Activated CD8-positive, alpha-beta memory T cell treated with anti-CD3 and anti-CD28 coated beads, Interleukin-2, amount 10 ng/mL, durations not matched to agents 7 days and 5 days (primary cell): ENCODE measurements around the gene GTPBP2. TPM values are rescaled to one million over a fixed set of nuclear protein-coding genes. Genes with fewer than 3 reads are reported as not detected.
A peak's percentile ranks its signal among the peaks of the same experiment; 100 is the strongest.

Experiments used
- ATAC-seq: fragments of 150-1000 bp; cut with Tn5 transposase; one replicate; pipeline ENCODE4 v1.10.0; 2021; ENCODE audit warnings: moderate library complexity
- CTCF ChIA-PET: fragments of 350-600 bp; sonication (Branson Sonifier 250); formaldehyde crosslinking; loops from one replicate; lab custom pipeline; 2021; ENCODE audit warnings: antibody characterized with exemption; lab: Charles Lee
- DNase-seq: peaks from one replicate; pipeline ENCODE4 v3.0.0-alpha.2; 2020
- H3K27ac Mint-ChIP-seq: one replicate; pipeline ENCODE4 v1.8.0; 2021; ENCODE audit warnings: mild to moderate bottlenecking, mixed read lengths
- H3K27me3 Mint-ChIP-seq: one replicate; pipeline ENCODE4 v1.8.0; 2021; ENCODE audit warnings: mixed read lengths
- H3K36me3 Mint-ChIP-seq: one replicate; pipeline ENCODE4 v1.8.0; 2021; ENCODE audit warnings: mild to moderate bottlenecking, mixed read lengths
- H3K4me1 Mint-ChIP-seq: one replicate; pipeline ENCODE4 v1.8.0; 2021; ENCODE audit warnings: mixed read lengths
- H3K4me3 Mint-ChIP-seq: one replicate; pipeline ENCODE4 v1.8.0; 2021; ENCODE audit warnings: mild to moderate bottlenecking, moderate library complexity, mixed read lengths
- H3K9me3 Mint-ChIP-seq: one replicate; pipeline ENCODE4 v1.8.0; 2022; ENCODE audit warnings: low read depth, mixed read lengths
- total RNA-seq, 2 experiments: library from RNA; stranded (reverse); gene quantifications; one replicate each; pipeline ENCODE4 v1.2.3, GENCODE V29; 2021

GTPBP2 gene
- total RNA-seq, 2 experiments from 2014 or later = 117 to 130 TPM

DNA sequence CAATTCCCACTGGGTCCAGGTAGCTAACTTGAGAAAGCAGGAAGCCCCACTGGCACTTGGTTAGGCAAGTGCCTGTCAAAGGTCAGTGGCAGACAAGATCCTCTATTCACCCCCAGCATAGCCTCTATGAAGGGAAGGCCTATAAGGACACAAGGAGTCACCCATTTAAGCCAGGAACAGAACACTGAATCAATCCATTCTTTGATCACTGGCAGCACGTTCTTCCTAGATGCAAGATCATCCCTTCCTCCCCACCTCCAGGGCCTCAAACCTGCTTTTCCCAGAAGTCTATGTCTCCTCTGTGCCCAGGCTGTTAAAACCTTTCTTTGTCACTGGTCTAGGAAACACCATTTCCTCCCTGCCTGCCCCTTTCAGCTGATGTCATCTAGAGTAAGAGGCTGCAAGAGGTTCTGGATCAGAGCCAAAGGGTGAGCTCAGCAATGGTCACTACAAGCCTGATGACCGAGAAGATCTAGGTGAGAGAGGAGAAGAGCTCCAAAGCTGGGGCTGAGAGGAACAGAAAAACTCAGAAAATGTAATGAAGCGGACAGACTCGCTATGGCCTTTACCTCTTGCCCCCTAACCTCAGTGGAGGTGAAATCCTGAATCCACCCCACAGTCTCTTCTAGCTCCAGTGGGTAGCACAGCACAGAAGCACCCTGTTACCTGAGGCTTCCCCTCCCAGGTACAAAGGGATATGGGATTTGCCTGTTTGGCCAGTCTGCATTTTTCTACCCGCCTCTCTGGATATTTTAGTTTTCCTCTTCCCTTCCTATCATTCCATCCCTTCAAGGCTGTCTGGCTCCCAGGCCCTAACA is 1.8 kb downstream of the GTPBP2 start:
- Mint-ChIP-seq H3K4me3 (peak overlapping the region; percentile 100), H3K27ac (peak overlapping the region; percentile 71), H3K4me1 (peaks cover 43% of the 10 kb centered on the region), H3K27me3 (no peaks in the 10 kb centered on the region), H3K9me3 (no peaks in the 10 kb centered on the region), H3K36me3 (peaks cover 44% of the 10 kb centered on the region)
- CTCF ChIA-PET = interaction anchor here (1.0 kb wide), 1 partner anchor 52 kb away, joined by 3 read pairs; the partner anchor contains the start of genes POLH and XPO5
- ATAC-seq (no peak), DNase-seq (peak; percentile 61)

DNA sequence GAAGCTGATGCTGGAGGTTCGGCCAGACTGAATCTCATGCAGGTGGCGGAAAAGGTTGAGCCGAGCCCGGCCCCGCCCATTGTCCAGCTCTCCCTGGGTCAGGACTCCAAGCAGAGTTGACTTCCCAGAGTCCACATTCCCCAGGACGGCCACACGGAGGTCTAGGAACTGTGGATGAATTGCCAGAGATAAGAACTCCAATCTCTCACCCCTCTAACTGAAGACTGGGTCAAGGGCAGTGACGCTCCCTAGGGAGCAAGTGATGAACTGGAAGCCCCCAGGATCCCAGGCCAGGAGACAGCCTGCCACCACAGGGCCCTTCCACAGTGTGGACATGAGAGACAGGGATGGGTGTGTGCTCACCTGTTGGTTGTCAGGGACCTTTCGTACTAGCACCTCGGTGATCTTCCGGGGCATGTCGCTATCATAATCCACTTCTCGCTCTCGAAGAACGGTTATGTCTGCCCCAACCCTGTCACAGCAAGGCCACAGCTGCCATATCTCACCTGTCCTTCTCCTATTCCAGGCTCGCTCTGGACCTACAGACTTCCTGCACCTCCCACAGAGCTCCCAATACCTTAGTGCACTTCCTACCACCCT is 3.6 kb downstream of the GTPBP2 start:
- ATAC-seq (no peak), DNase-seq (no peak)
- Mint-ChIP-seq H3K9me3 (no peaks in the 10 kb centered on the region), H3K27ac (no peak overlapping the region), H3K36me3 (peaks cover 58% of the 10 kb centered on the region), H3K4me3 (no peak overlapping the region), H3K27me3 (no peaks in the 10 kb centered on the region), H3K4me1 (peaks cover 37% of the 10 kb centered on the region)
- CTCF ChIA-PET = no interaction called here

DNA sequence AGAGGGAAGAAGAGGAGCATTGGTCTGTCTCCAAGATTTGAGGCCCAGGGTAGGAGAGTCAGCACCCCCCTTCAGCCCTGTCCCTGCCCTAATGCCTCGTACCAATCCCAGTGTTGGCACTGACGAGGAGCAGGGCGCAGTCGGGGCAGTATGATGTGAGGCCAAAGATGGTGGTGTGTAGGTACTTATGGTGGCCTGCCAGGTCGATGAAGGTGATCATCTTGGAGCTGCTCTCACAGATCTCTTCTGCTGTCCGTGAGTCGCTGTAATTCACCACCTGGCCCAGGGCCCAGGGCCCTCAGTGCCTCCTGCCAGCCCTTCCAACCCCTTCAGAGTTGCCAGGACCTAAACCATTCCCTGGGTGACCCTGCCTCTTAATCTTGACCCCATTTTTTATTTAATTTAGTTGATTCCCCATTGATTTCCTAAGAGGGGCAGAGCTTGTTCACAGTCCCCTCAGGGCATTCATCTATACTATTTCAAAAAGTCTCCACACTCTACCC is 4.2 kb downstream of the GTPBP2 start:
- H3K9me3 Mint-ChIP-seq = no peaks in the 10 kb centered on the region
- no peak overlapping the region for H3K27ac Mint-ChIP-seq
- ATAC-seq = no peak
- no peak for DNase-seq
- H3K36me3 Mint-ChIP-seq = peaks cover 57% of the 10 kb centered on the region
- H3K4me3 Mint-ChIP-seq = no peak overlapping the region
- CTCF ChIA-PET = interaction anchor here (1.4 kb wide), 1 partner anchor 17 kb away, joined by 5 read pairs; no protein-coding TSS in a partner anchor
- H3K4me1 Mint-ChIP-seq = peaks cover 31% of the 10 kb centered on the region
- no peaks in the 10 kb centered on the region for H3K27me3 Mint-ChIP-seq

DNA sequence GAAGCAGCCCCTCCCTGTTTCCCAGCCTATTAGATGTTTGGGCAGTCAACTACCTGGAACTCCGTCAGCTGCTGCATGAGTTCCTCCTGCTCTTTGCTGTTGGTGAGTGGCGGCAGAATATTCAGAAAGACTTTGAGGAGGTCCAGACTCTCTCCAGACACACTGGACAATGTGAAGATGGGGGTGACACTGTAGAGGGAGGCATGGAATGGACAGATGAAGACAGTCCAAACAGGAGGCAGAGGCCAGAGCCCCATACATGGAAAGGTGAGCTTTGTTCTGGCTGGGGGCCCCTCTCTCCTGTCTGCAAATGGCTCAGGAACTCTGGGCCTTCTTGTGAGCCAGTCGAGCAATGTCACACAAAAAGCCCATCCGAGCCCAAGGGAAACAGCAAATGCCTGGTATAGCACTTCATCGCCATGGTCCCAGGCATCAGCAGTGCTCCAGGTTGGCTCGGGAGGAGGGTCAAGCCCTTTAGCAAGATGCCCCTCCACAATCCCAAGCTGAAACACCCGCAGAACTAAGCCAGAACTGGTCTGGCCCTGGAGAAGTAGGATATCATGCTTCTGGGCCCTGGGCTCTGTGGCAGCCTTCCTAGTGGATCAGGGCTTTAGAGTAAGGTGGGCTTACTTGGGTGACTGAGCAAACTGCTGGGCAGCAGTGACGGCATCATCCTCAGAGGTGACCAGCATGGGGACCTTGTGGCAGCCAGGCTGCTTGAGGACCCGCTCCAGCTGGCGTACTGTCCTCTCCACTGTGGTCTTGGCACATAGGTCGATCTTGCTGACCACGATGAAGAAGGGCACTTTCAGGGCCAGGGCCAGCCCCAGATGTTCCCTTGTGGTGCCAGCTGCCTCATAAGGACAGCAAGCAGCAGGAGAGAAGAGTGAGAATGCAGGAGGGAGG is 4.9 kb downstream of the GTPBP2 start:
- Mint-ChIP-seq H3K9me3 (no peaks in the 10 kb centered on the region), H3K27ac (peak overlapping the region; percentile 39), H3K4me3 (no peak overlapping the region), H3K27me3 (no peaks in the 10 kb centered on the region), H3K36me3 (peaks cover 57% of the 10 kb centered on the region), H3K4me1 (peaks cover 31% of the 10 kb centered on the region)
- CTCF ChIA-PET = interaction anchor here (1.1 to 1.4 kb wide), 2 partner anchors 10 to 16 kb away, joined by 3 to 5 read pairs; no protein-coding TSS in a partner anchor
- no peak for ATAC-seq
- no peak for DNase-seq

DNA sequence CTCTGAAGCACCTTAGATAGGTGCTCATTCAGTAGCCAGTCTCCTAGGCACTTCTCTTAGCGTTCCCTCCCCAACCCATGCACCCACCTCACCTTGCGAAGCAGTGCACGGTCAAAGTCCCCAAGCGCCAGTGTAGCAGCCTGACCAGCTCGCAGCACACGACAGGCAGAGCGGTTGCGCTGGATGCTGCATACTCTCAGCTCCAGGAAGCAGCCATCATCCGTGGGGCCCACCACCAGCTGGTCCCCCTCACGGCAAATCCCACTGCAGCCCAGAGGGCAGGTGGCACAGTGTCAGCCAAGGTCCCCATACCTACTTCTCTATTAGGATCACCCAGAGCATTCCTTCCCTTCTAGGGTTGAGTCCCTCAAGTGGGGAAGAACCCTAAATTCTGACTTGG is 6.5 kb downstream of the GTPBP2 start:
- Mint-ChIP-seq H3K27me3 (no peaks in the 10 kb centered on the region), H3K27ac (no peak overlapping the region), H3K36me3 (peaks cover 55% of the 10 kb centered on the region), H3K4me3 (no peak overlapping the region), H3K9me3 (no peaks in the 10 kb centered on the region), H3K4me1 (peaks cover 19% of the 10 kb centered on the region)
- CTCF ChIA-PET = interaction anchor here (0.8 kb wide), 1 partner anchor 14 kb away, joined by 3 read pairs; no protein-coding TSS in a partner anchor
- DNase-seq (no peak), ATAC-seq (no peak)

DNA sequence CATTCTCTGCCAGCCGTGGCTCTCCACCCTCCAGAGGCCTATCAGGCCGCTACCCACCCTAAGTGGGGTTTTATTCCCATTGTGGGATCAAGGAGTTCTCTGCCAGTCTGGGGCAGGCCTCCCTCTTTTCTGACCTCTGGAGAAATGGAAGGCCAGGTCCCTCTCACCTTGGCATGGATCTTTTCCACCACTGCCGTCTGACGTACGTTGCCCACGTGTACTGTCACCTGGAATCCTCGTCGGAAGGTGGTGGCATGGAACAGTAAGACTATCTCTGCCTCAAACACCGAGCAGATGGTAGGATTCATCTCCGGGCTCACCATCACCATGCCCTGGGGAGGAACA is 7.3 kb downstream of the GTPBP2 start:
- DNase-seq (no peak), ATAC-seq (no peak)
- peaks cover 12% of the 10 kb centered on the region for H3K4me1 Mint-ChIP-seq
- no peak overlapping the region for H3K27ac Mint-ChIP-seq
- H3K27me3 Mint-ChIP-seq = no peaks in the 10 kb centered on the region
- no peak overlapping the region for H3K4me3 Mint-ChIP-seq
- H3K9me3 Mint-ChIP-seq = no peaks in the 10 kb centered on the region
- CTCF ChIA-PET = interaction anchor here (1.1 to 3.3 kb wide), 2 partner anchors 14 to 45 kb away, joined by 3 to 16 read pairs; no protein-coding TSS in a partner anchor
- peaks cover 54% of the 10 kb centered on the region for H3K36me3 Mint-ChIP-seq

DNA sequence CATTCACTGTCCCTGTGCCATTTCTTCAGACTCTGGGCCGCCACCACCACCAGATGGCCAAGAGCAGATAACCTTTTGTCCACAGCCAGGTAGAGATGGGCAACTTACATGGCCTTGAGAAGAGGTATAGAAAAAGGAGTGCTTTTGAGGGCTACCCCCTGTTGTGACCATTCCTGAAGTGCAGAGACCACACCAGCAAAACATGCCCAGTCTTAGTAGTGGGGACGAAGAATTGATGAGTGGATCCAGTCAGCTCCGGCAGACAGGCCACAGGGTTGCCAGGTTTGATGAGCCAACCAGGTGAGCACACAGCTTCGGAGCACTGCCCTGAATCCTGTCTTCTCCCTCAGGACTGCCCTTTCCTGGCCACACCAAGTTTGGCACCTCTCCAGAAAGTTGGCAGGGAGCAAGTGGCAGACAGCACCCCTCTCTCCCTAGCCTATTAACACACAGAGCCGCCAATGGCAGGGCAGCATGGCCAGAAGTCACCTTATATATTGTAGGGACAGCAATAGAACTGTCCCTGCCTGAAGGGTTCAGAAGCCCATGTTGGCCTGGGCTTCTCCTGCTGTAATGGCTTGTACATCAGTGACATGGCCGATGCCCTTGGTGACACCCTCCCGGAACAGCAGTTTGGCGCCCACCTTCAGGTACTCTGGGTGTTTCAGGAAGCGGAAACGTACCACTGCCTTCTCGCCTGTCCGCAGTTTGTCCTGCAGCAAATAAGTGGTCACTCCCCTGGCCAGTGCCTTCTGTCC is 7.8 kb downstream of the GTPBP2 start:
- H3K36me3 Mint-ChIP-seq = peaks cover 55% of the 10 kb centered on the region
- CTCF ChIA-PET = interaction anchor here (0.5 to 3.3 kb wide), 3 partner anchors 13 to 46 kb away, joined by 3 to 16 read pairs (median 3); no protein-coding TSS in a partner anchor
- DNase-seq (no peak), ATAC-seq (no peak)
- peaks cover 8% of the 10 kb centered on the region for H3K4me1 Mint-ChIP-seq
- H3K4me3 Mint-ChIP-seq = no peak overlapping the region
- H3K27ac Mint-ChIP-seq = no peak overlapping the region
- no peaks in the 10 kb centered on the region for H3K9me3 Mint-ChIP-seq
- no peaks in the 10 kb centered on the region for H3K27me3 Mint-ChIP-seq

DNA sequence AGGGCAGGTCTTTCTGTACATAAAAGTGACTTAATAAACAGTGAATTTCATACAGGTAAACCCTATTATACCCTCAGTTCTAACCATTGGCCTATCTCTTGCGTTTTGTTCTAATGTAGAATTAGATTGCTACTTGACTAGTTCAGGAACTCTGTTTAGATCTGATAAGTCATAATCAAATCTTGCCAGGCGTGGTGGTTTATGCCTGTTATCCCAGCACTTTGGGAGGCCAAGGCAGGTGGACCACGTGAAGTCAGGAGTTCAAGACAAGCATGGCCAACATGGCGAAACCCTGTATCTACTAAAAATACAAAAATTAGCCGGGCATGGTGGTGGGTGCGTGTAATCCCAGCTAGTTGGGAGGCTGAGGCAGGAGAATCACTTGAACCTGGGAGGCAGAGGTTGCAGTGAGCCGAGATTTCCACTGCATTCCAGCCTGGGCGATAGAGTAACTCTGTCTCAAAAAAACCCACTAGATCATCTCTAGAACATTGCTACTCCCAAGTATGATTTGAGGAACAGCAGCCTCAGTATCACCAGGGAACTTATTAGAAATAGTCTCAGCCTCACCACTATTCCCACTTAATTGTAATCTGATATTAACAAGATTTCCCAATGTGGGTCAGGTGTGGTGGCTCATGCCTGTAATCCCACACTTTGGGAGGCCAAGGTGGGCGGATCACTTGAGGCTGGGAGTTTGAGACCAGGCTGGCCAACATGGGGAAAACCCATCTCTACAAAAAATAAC is 12.2 kb downstream of the GTPBP2 start:
- CTCF ChIA-PET = interaction anchor here (0.8 to 1.3 kb wide), 2 partner anchors 10 to 13 kb away, joined by 3 read pairs; no protein-coding TSS in a partner anchor
- Mint-ChIP-seq H3K4me3 (no peak overlapping the region), H3K27ac (no peak overlapping the region), H3K9me3 (no peaks in the 10 kb centered on the region), H3K4me1 (no peaks in the 10 kb centered on the region), H3K36me3 (peaks cover 41% of the 10 kb centered on the region), H3K27me3 (no peaks in the 10 kb centered on the region)
- ATAC-seq = no peak
- DNase-seq = no peak

DNA sequence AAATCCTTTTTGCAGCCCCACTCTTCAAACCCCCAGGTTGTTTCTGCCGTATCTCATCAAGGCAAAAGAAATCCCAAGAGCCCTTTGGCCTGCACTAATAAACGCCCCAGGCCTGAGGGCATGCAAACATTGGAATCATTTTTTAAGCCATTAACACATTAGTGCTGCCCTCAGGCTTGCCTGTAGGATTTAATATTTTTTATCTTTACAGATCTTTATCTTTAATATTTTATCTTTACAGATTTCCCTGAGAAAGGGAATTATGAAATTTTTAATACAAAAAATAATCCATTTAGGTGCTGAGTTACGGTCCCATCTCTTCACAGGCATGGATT is 14.7 kb downstream of the GTPBP2 start:
- Mint-ChIP-seq H3K4me3 (no peak overlapping the region), H3K36me3 (peaks cover 41% of the 10 kb centered on the region), H3K27ac (no peak overlapping the region), H3K4me1 (no peaks in the 10 kb centered on the region), H3K9me3 (no peaks in the 10 kb centered on the region), H3K27me3 (no peaks in the 10 kb centered on the region)
- ATAC-seq (no peak), DNase-seq (no peak)
- CTCF ChIA-PET = interaction anchor here (1.1 to 1.5 kb wide), 2 partner anchors 9 to 11 kb away, joined by 3 read pairs; no protein-coding TSS in a partner anchor

DNA sequence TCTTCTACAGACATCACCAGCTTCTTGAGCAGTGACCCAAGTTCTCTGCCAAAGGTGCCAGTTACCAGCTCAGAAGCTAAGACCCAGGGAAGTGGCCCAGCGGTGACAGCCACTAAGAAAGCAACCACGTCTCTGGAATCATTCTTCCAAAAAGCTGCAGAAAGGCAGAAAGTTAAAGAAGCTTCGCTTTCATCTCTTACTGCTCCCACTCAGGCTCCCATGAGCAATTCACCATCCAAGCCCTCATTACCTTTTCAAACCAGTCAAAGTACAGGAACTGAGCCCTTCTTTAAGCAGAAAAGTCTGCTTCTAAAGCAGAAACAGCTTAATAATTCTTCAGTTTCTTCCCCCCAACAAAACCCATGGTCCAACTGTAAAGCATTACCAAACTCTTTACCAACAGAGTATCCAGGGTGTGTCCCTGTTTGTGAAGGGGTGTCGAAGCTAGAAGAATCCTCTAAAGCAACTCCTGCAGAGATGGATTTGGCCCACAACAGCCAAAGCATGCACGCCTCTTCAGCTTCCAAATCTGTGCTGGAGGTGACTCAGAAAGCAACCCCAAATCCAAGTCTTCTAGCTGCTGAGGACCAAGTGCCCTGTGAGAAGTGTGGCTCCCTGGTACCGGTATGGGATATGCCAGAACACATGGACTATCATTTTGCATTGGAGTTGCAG is 15.2 kb downstream of the GTPBP2 start:
- CTCF ChIA-PET = interaction anchor here (1.1 to 1.5 kb wide), 2 partner anchors 10 kb away, joined by 3 read pairs; no protein-coding TSS in a partner anchor
- peaks cover 45% of the 10 kb centered on the region for H3K36me3 Mint-ChIP-seq
- H3K27me3 Mint-ChIP-seq = no peaks in the 10 kb centered on the region
- peak overlapping the region; percentile 1 for H3K27ac Mint-ChIP-seq
- H3K9me3 Mint-ChIP-seq = no peaks in the 10 kb centered on the region
- H3K4me1 Mint-ChIP-seq = peaks cover 2% of the 10 kb centered on the region
- no peak overlapping the region for H3K4me3 Mint-ChIP-seq
- no peak for DNase-seq
- ATAC-seq = no peak

DNA sequence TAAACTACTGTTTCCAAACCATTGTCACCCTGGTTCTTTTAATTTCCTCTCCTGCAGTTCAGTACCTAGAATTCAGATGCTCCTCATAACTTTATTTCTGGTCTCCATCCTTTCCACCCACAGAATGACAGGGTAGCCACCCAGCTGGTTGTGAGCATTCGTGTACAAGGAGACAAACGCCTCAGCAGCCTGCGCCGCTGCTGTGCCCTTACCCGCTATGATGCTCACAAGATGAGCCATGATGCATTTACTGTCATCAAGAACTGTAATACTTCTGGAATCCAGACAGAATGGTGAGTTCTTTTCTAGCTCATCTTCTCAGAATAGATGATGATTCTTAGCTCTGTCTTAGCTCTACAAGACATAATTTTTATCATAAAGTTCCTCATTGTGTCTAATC is 18.6 kb downstream of the GTPBP2 start:
- CTCF ChIA-PET = interaction anchor here (0.9 kb wide), 1 partner anchor 465 kb away, joined by 3 read pairs; no protein-coding TSS in a partner anchor
- peaks cover 51% of the 10 kb centered on the region for H3K36me3 Mint-ChIP-seq

More for the DNA sequence above, 18.6 kb downstream of the GTPBP2 start:
- H3K9me3 Mint-ChIP-seq = no peaks in the 10 kb centered on the region
- H3K27me3 Mint-ChIP-seq = no peaks in the 10 kb centered on the region
- H3K4me3 Mint-ChIP-seq = no peak overlapping the region
- H3K4me1 Mint-ChIP-seq = peaks cover 6% of the 10 kb centered on the region
- no peak overlapping the region for H3K27ac Mint-ChIP-seq
- DNase-seq (no peak), ATAC-seq (no peak)
